H1 (cell line): ENCODE measurements around the gene KLF13. TPM values are rescaled to one million over a fixed set of nuclear protein-coding genes. Genes with fewer than 3 reads are reported as not detected.

Experiments
- CBX8 ChIP-seq: fragments of 300-800, 300-1000 bp; sonication (generic); IDR thresholded peaks from 2 replicates; pipeline ENCODE4 v1.7.1; 2016; ENCODE audit warnings: low read depth, low read length, borderline replicate concordance
- JUN ChIP-seq: IDR thresholded peaks from 2 replicates; pipeline ENCODE4 v1.6.1; 2011; ENCODE audit warnings: low read depth, mild to moderate bottlenecking, improper control_type of control experiment, low read length
- KDM5A ChIP-seq: fragments of 200-600 bp; IDR thresholded peaks from 2 replicates; pipeline ENCODE4 v1.7.1; 2012; ENCODE audit warnings: mild to moderate bottlenecking, low read length, inconsistent platforms, mixed read lengths
- POU5F1 ChIP-seq: IDR thresholded peaks from 2 replicates; pipeline ENCODE4 v1.6.1; 2011; ENCODE audit warnings: low read depth, mild to moderate bottlenecking, low read length, moderate library complexity
- RFX5 ChIP-seq: IDR thresholded peaks from 2 replicates; pipeline ENCODE4 v1.6.1; 2011; ENCODE audit warnings: low read depth, low read length, improper control_type of control experiment, borderline replicate concordance
- RXRA ChIP-seq: IDR thresholded peaks from 2 replicates; pipeline ENCODE4 v1.6.1; 2011; ENCODE audit warnings: low read depth, mild to moderate bottlenecking, low read length, moderate library complexity; ENCODE audit not compliant: insufficient read depth
- SP1 ChIP-seq: IDR thresholded peaks from 2 replicates; pipeline ENCODE4 v1.6.1; 2011; ENCODE audit warnings: low read depth, low read length
- TAF1 ChIP-seq: IDR thresholded peaks from 2 replicates; pipeline ENCODE4 v1.6.1; 2011; ENCODE audit warnings: mild to moderate bottlenecking, low read depth, low read length
- polyA plus RNA-seq, 7 experiments: library from polyadenylated mRNA; depleted of rRNA in 3 of 7; stranded (reverse) in 5 of 7; unstranded in 2 of 7; fragments of >200 nt in 5 of 7; fragments of 200-250 nt in 2 of 7; gene quantifications; 1 replicate in 5 of 7; 2 replicates in 1 of 7; 4 replicates in 1 of 7; pipeline versions ENCODE4 v1.2.1 to v1.2.3, GENCODE V29; 2011 to 2013; ENCODE audit warnings: missing spikeins in 2 of 7, mixed read lengths in 2 of 7
- total RNA-seq: library from RNA; stranded (reverse); fragmentation: NEBNext Ultra II Directional; extraction: Animal tissue kit (Norgen Biotek cat#: 25700); gene quantifications from 2 replicates; pipeline ENCODE4 v1.2.1, GENCODE V29; 2021

The KLF13 gene
- total and polyA plus RNA-seq, 2 of the 8 experiments (the other 6 are each of a cell fraction or from before 2014, with no cell fraction given): 18.3 to 33.4 TPM

DNA sequence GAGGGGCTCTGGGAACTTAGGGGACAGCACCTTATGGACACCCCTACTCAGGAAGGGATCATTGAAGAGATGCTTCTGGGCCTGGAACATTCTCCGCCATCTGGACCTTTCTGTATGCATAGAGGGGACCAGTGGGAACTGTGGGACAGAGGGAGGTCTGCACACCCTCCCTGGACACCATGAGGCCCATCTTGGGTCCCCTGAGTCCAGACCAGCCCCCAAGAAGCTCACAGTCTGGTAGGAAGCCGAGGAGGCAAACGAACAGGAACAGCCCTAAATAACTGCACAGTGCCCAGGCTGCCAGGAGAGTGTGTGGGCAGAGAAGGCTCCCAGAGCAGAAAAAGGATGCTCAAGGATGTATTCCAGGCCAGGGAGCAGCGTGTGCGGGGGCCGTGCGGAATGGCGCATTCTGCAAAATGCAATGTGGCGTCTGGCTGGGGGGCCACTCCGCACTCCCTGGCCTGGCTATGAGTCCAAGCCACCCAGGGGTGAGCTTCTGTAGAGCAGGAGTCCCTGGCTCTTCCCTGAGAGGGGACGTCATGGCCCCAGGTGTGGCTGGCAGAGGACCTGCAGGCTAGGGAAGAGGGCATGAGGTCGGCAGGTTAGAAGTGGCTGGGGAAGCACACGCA, 24.5 kb upstream of the KLF13 start (continued):
- TF ChIP-seq JUN (no peak), POU5F1 (no peak), KDM5A (no peak), RXRA (no peak), SP1 (no peak), TAF1 (no peak), RFX5 (no peak), CBX8 (no peak)
